ENCODE results near the gene MRPL27. TPM values are rescaled to one million over a fixed set of nuclear protein-coding genes. Genes with fewer than 3 reads are reported as not detected.

The MRPL27 gene
- total and polyA plus RNA-seq, 4 experiments from 2014 or later, result 30.0 to 55.8 (median 35.6) TPM

GRCh38 chr17:50367401-50367800 lies 5.6 kb downstream of the MRPL27 start:
- Histone ChIP-seq H3K4me3 (ENCODE audit: low read length in 2 of 2) (no peak overlapping the region), H3K27ac (ENCODE audit: low read depth, low read length) (no peak overlapping the region), H3K9me3 (ENCODE audit: control insufficient read depth in 1 of 2, low read length in 2 of 2) (no peaks in the 10 kb centered on the region), H3K36me3 (ENCODE audit: insufficient read depth, low read length) (peaks cover 50% of the 10 kb centered on the region), H3K27me3 (ENCODE audit: insufficient read depth, low read length) (no peaks in the 10 kb centered on the region), H3K4me1 (ENCODE audit: insufficient read depth, low read length) (peaks cover 16% of the 10 kb centered on the region)
- intact Hi-C loops (cut with micrococcal nuclease), result no loop called here
- CTCF ChIA-PET (ENCODE audit: partially characterized antibody), result interaction anchor here (2.5 kb wide), 1 partner anchor 30 kb away, joined by 16 read pairs; the partner anchor contains the start of gene LRRC59
- peaks cover 11 to 17% (median 14%) of the 10 kb centered on the region in 4 donors for H3K4me1 Mint-ChIP-seq
- no peak for DNase-seq
- no peaks in the 10 kb centered on the region for H3K27me3 Mint-ChIP-seq
- H3K27ac Mint-ChIP-seq, result no peak overlapping the region
- peaks cover 24 to 48% of the 10 kb centered on the region in 2 donors for H3K36me3 Mint-ChIP-seq
- POLR2A ChIA-PET (ENCODE audit: partially characterized antibody), result interaction anchor here (2.5 kb wide), 1 partner anchor 9 kb away, joined by 10 read pairs; no protein-coding TSS in a partner anchor
- H3K9me3 Mint-ChIP-seq, result no peaks in the 10 kb centered on the region
- H3K4me3 Mint-ChIP-seq, result no peak overlapping the region

GRCh38 chr17:50365649-50366393 lies 7.2 kb downstream of the MRPL27 start:
- Mint-ChIP-seq H3K27ac (no peak overlapping the region), H3K36me3 (peaks cover 16 to 48% of the 10 kb centered on the region in 2 donors), H3K4me3 (no peak overlapping the region), H3K9me3 (no peaks in the 10 kb centered on the region), H3K27me3 (no peaks in the 10 kb centered on the region), H3K4me1 (peaks cover 8 to 10% (median 9%) of the 10 kb centered on the region in 4 donors)
- CTCF ChIA-PET (ENCODE audit: partially characterized antibody), result interaction anchor here (1.0 to 2.8 kb wide), 4 partner anchors 14 to 113 kb away, joined by 3 to 17 read pairs (median 4); partner anchors contain the start of gene LRRC59
- POLR2A ChIA-PET (ENCODE audit: partially characterized antibody), result interaction anchor here (1.0 to 1.4 kb wide), 2 partner anchors 14 to 20 kb away, joined by 3 read pairs; partner anchors contain the start of gene XYLT2
- intact Hi-C loops (cut with micrococcal nuclease), result no loop called here
- Histone ChIP-seq H3K4me3 (ENCODE audit: low read length in 2 of 2) (no peak overlapping the region), H3K9me3 (ENCODE audit: control insufficient read depth in 1 of 2, low read length in 2 of 2) (no peaks in the 10 kb centered on the region), H3K27ac (ENCODE audit: low read depth, low read length) (no peak overlapping the region), H3K36me3 (ENCODE audit: insufficient read depth, low read length) (peaks cover 50% of the 10 kb centered on the region), H3K27me3 (ENCODE audit: insufficient read depth, low read length) (no peaks in the 10 kb centered on the region), H3K4me1 (ENCODE audit: insufficient read depth, low read length) (peaks cover 7% of the 10 kb centered on the region)
- no peak for DNase-seq

GRCh38 chr17:50365165-50365564 lies 7.8 kb downstream of the MRPL27 start:
- peaks cover 46% of the 10 kb centered on the region for H3K36me3 ChIP-seq (ENCODE audit: insufficient read depth, low read length)
- Mint-ChIP-seq H3K36me3 (peaks cover 12 to 45% of the 10 kb centered on the region in 2 donors), H3K4me1 (peaks cover 8 to 10% (median 9%) of the 10 kb centered on the region in 4 donors), H3K27ac (no peak overlapping the region), H3K9me3 (no peaks in the 10 kb centered on the region), H3K4me3 (no peak overlapping the region), H3K27me3 (no peaks in the 10 kb centered on the region)
- H3K27me3 ChIP-seq (ENCODE audit: insufficient read depth, low read length), result no peaks in the 10 kb centered on the region
- ChIA-PET POLR2A (ENCODE audit: partially characterized antibody) (interaction anchor here (1.4 kb wide), 1 partner anchor 20 kb away, joined by 3 read pairs; the partner anchor contains the start of gene XYLT2), CTCF (ENCODE audit: partially characterized antibody) (interaction anchor here (1.0 to 2.8 kb wide), 4 partner anchors 14 to 114 kb away, joined by 3 to 17 read pairs (median 4); partner anchors contain the start of gene LRRC59)
- H3K27ac ChIP-seq (ENCODE audit: low read depth, low read length), result no peak overlapping the region
- H3K4me1 ChIP-seq (ENCODE audit: insufficient read depth, low read length), result peaks cover 7% of the 10 kb centered on the region
- intact Hi-C loops (cut with micrococcal nuclease), result no loop called here
- H3K4me3 ChIP-seq (ENCODE audit: low read length in 2 of 2), result no peak overlapping the region
- no peaks in the 10 kb centered on the region for H3K9me3 ChIP-seq (ENCODE audit: control insufficient read depth in 1 of 2, low read length in 2 of 2)
- DNase-seq, result no peak

GRCh38 chr17:50364715-50365114 lies 8.3 kb downstream of the MRPL27 start:
- H3K36me3 Mint-ChIP-seq, result peaks cover 11 to 40% of the 10 kb centered on the region in 2 donors
- ChIA-PET POLR2A (ENCODE audit: partially characterized antibody) (interaction anchor here (1.4 to 1.6 kb wide), 2 partner anchors 8 to 19 kb away, joined by 3 to 4 read pairs; partner anchors contain the start of genes EME1, MRPL27 and XYLT2), CTCF (ENCODE audit: partially characterized antibody) (interaction anchor here (1.0 to 2.8 kb wide), 3 partner anchors 15 to 114 kb away, joined by 4 to 17 read pairs (median 4); partner anchors contain the start of gene LRRC59)
- no peak overlapping the region for H3K4me3 Mint-ChIP-seq
- no peak overlapping the region for H3K27ac Mint-ChIP-seq
- peaks cover 7% of the 10 kb centered on the region for H3K4me1 ChIP-seq (ENCODE audit: insufficient read depth, low read length)
- no peak for DNase-seq
- no peak overlapping the region for H3K27ac ChIP-seq (ENCODE audit: low read depth, low read length)
- H3K9me3 Mint-ChIP-seq, result no peaks in the 10 kb centered on the region
- no peaks in the 10 kb centered on the region for H3K27me3 ChIP-seq (ENCODE audit: insufficient read depth, low read length)
- H3K4me3 ChIP-seq (ENCODE audit: low read length in 2 of 2), result no peak overlapping the region
- H3K36me3 ChIP-seq (ENCODE audit: insufficient read depth, low read length), result peaks cover 41% of the 10 kb centered on the region
- no peaks in the 10 kb centered on the region for H3K9me3 ChIP-seq (ENCODE audit: control insufficient read depth in 1 of 2, low read length in 2 of 2)
- H3K4me1 Mint-ChIP-seq, result peaks cover 8 to 10% (median 9%) of the 10 kb centered on the region in 4 donors
- intact Hi-C loops (cut with micrococcal nuclease), result no loop called here
- no peaks in the 10 kb centered on the region for H3K27me3 Mint-ChIP-seq

GRCh38 chr17:50364061-50364458 lies 8.9 kb downstream of the MRPL27 start:
- no peaks in the 10 kb centered on the region for H3K27me3 Mint-ChIP-seq
- Histone ChIP-seq H3K4me1 (ENCODE audit: insufficient read depth, low read length) (peaks cover 7% of the 10 kb centered on the region), H3K27me3 (ENCODE audit: insufficient read depth, low read length) (no peaks in the 10 kb centered on the region), H3K4me3 (ENCODE audit: low read length in 2 of 2) (no peak overlapping the region), H3K36me3 (ENCODE audit: insufficient read depth, low read length) (peaks cover 35% of the 10 kb centered on the region), H3K9me3 (ENCODE audit: control insufficient read depth in 1 of 2, low read length in 2 of 2) (no peaks in the 10 kb centered on the region), H3K27ac (ENCODE audit: low read depth, low read length) (no peak overlapping the region)
- H3K36me3 Mint-ChIP-seq, result peaks cover 11 to 38% of the 10 kb centered on the region in 2 donors
- POLR2A ChIA-PET (ENCODE audit: partially characterized antibody), result interaction anchor here (1.6 kb wide), 1 partner anchor 9 kb away, joined by 4 read pairs; the partner anchor contains the start of genes EME1 and MRPL27
- intact Hi-C loops (cut with micrococcal nuclease), result no loop called here
- H3K27ac Mint-ChIP-seq, result no peak overlapping the region
- no peak overlapping the region for H3K4me3 Mint-ChIP-seq
- CTCF ChIA-PET (ENCODE audit: partially characterized antibody), result interaction anchor here (2.8 kb wide), 1 partner anchor 34 kb away, joined by 17 read pairs; the partner anchor contains the start of gene LRRC59
- peaks cover 8 to 10% (median 9%) of the 10 kb centered on the region in 4 donors for H3K4me1 Mint-ChIP-seq
- H3K9me3 Mint-ChIP-seq, result no peaks in the 10 kb centered on the region
- DNase-seq, result no peak

- H3K27me3 Mint-ChIP-seq, result no peaks in the 10 kb centered on the region
- H3K27ac Mint-ChIP-seq, result peak overlapping the region in 2 of 7 donors; percentile 37 to 68
- peaks cover 7% of the 10 kb centered on the region for H3K4me1 ChIP-seq (ENCODE audit: insufficient read depth, low read length)
- H3K9me3 Mint-ChIP-seq, result no peaks in the 10 kb centered on the region
- ChIA-PET POLR2A (ENCODE audit: partially characterized antibody) (interaction anchor here (1.6 to 2.7 kb wide), 3 partner anchors 9 to 34 kb away, joined by 4 to 25 read pairs (median 20); partner anchors contain the start of genes EME1, LRRC59, MRPL27 and XYLT2), CTCF (ENCODE audit: partially characterized antibody) (interaction anchor here (0.8 to 3.1 kb wide), 11 partner anchors 9 to 141 kb away, joined by 3 to 77 read pairs (median 11); partner anchors contain the start of genes EME1, LRRC59, MRPL27 and RSAD1)
- H3K4me1 Mint-ChIP-seq, result peaks cover 8 to 10% (median 9%) of the 10 kb centered on the region in 4 donors
- no peak overlapping the region for H3K4me3 ChIP-seq (ENCODE audit: low read length in 2 of 2)
- no peaks in the 10 kb centered on the region for H3K27me3 ChIP-seq (ENCODE audit: insufficient read depth, low read length)
- H3K4me3 Mint-ChIP-seq, result no peak overlapping the region
- H3K9me3 ChIP-seq (ENCODE audit: control insufficient read depth in 1 of 2, low read length in 2 of 2), result no peaks in the 10 kb centered on the region
- DNase-seq, result no peak
- no peak overlapping the region for H3K27ac ChIP-seq (ENCODE audit: low read depth, low read length)
- peaks cover 14 to 38% of the 10 kb centered on the region in 2 donors for H3K36me3 Mint-ChIP-seq
- peaks cover 35% of the 10 kb centered on the region for H3K36me3 ChIP-seq (ENCODE audit: insufficient read depth, low read length)
- intact Hi-C loops (cut with micrococcal nuclease), result loop anchor here (2.0 kb wide), 1 partner anchor 115 kb away; the partner anchor contains the start of gene RSAD1
Observed at GRCh38 chr17:50363217-50364060, 9.5 kb downstream of the MRPL27 start.
